Breast epithelium (tissue), 3 donors: Measurements from ENCODE around the gene TMEM266.

Experiments used
- POLR2AphosphoS5 ChIP-seq, 3 donors: sonication (generic); formaldehyde crosslinking; IDR thresholded peaks; one replicate each; pipeline ENCODE4 v1.6.1; 2017; ENCODE audit warnings: antibody characterized with exemption in 3 of 3
- TF ChIP-seq, protein P1 (sequence below), 3 donors: fragments of 450-650 bp; IDR thresholded peaks; one replicate each; pipeline ENCODE4 v1.5.1; 2016 to 2017; ENCODE audit warnings: antibody characterized with exemption in 3 of 3, mild to moderate bottlenecking in 3 of 3, moderate library complexity in 3 of 3

DNA sequence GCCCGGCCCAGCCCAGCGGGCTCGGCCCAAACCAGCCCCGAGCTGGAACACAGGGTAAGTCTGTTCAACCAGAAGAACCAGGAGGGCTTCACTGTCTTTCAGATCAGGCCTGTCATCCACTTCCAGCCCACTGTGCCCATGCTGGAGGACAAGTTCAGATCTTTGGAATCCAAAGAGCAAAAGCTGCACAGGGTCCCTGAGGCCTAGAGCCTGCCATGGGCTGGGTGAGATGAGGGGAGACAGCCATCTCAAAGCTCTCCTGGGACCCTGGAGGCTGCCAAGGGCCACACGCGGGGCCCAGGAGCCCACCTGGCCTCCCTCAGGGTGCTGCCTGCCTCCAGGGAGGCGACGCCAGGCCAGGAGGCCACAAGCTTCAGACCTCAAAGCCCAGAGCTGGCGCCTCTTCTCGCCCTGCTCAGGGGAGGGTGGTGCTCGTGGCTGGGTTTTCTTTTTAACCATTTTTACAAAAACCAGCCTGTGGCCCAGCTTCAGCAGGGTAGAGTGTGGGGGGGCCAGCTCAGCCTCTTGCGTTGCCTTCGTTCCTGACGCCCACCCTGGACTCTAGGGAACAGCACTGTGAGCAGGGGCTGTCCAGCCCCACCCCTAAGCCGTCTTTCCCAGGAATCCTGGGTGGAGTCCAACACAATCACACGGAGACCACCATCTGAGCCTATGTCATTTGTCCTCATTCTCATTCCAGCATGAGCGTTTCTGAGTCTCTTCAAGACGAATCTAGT, 144.5 kb downstream of the TMEM266 start:
- TF ChIP-seq, protein P1, sequence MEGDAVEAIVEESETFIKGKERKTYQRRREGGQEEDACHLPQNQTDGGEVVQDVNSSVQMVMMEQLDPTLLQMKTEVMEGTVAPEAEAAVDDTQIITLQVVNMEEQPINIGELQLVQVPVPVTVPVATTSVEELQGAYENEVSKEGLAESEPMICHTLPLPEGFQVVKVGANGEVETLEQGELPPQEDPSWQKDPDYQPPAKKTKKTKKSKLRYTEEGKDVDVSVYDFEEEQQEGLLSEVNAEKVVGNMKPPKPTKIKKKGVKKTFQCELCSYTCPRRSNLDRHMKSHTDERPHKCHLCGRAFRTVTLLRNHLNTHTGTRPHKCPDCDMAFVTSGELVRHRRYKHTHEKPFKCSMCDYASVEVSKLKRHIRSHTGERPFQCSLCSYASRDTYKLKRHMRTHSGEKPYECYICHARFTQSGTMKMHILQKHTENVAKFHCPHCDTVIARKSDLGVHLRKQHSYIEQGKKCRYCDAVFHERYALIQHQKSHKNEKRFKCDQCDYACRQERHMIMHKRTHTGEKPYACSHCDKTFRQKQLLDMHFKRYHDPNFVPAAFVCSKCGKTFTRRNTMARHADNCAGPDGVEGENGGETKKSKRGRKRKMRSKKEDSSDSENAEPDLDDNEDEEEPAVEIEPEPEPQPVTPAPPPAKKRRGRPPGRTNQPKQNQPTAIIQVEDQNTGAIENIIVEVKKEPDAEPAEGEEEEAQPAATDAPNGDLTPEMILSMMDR (IDR thresholded peaks at IDR 0.05) = no peak
- no peak for TF ChIP-seq POLR2AphosphoS5 (IDR thresholded peaks at IDR 0.05)
